Astrocyte (in vitro differentiated cells and primary cell): ENCODE data around the gene PPFIBP1.

ENCODE experiments used
- CTCF ChIP-seq: IDR thresholded peaks from 2 replicates; pipeline ENCODE4 v1.5.1; 2011; ENCODE audit warnings: low read depth, mild to moderate bottlenecking, inconsistent platforms, low read length, moderate library complexity; ENCODE audit not compliant: insufficient read depth
- EZH2 ChIP-seq: IDR thresholded peaks from 2 replicates; pipeline ENCODE4 v1.6.1; 2012; ENCODE audit warnings: mild to moderate bottlenecking, low read length, inconsistent platforms; ENCODE audit not compliant: insufficient read depth

- no peak for TF ChIP-seq CTCF
- no peak for TF ChIP-seq EZH2
Measured at GRCh38 chr12:27624586-27624985, 100.6 kb downstream of the PPFIBP1 start.
